ENCODE results near the gene RAB12. TPM values are rescaled to one million over a fixed set of nuclear protein-coding genes. Genes with fewer than 3 reads are reported as not detected.
"Not testable (repeated sequence)": the region's sequence is repeated elsewhere in the genome, so short reads cannot be mapped to it uniquely, and the experiment has no call there.

RAB12 gene
- total RNA-seq, 1 donor from 2014 or later = 61.3 TPM

- FAIRE-seq (no peak), DNase-seq (ENCODE audit: low read depth) (no peak)
- Histone ChIP-seq H3K36me3 (ENCODE audit: control insufficient read depth, insufficient read depth, low read length) (peaks cover 15% of the 10 kb centered on the region), H3K4me3 (ENCODE audit: low read depth, low read length) (no peak overlapping the region), H3K27me3 (ENCODE audit: control insufficient read depth, insufficient read depth, low read length) (no peaks in the 10 kb centered on the region)
- TF ChIP-seq CTCF (IDR thresholded peaks at IDR 0.05; ENCODE audit: insufficient read depth, low read length, severe bottlenecking) = no peak
Measured at GRCh38 chr18:8639762-8640161, 30.5 kb downstream of the RAB12 start.

- Histone ChIP-seq H3K27me3 (ENCODE audit: control insufficient read depth, insufficient read depth, low read length) (no peaks in the 10 kb centered on the region), H3K36me3 (ENCODE audit: control insufficient read depth, insufficient read depth, low read length) (peaks cover 4% of the 10 kb centered on the region), H3K4me3 (ENCODE audit: low read depth, low read length) (no peak overlapping the region)
- no peak for FAIRE-seq
- no peak for TF ChIP-seq CTCF (IDR thresholded peaks at IDR 0.05; ENCODE audit: insufficient read depth, low read length, severe bottlenecking)
- no peak for DNase-seq (ENCODE audit: low read depth)
Measured at GRCh38 chr18:8643326-8643878, 34.2 kb downstream of the RAB12 start.

- FAIRE-seq; H3K27me3 ChIP-seq (ENCODE audit: control insufficient read depth, insufficient read depth, low read length); DNase-seq (ENCODE audit: low read depth); H3K36me3 ChIP-seq (ENCODE audit: control insufficient read depth, insufficient read depth, low read length); H3K4me3 ChIP-seq (ENCODE audit: low read depth, low read length): not testable (repeated sequence)
Measured at GRCh38 chr18:8647359-8647758, 38.1 kb downstream of the RAB12 start.

- H3K36me3 ChIP-seq (ENCODE audit: control insufficient read depth, insufficient read depth, low read length); FAIRE-seq; H3K27me3 ChIP-seq (ENCODE audit: control insufficient read depth, insufficient read depth, low read length); DNase-seq (ENCODE audit: low read depth); H3K4me3 ChIP-seq (ENCODE audit: low read depth, low read length): not testable (repeated sequence)
Measured at GRCh38 chr18:8651478-8652261, 42.4 kb downstream of the RAB12 start.

GRCh38 chr18:8654503-8655451 is 45.5 kb downstream of the RAB12 start:
- FAIRE-seq = no peak
- Histone ChIP-seq H3K27me3 (ENCODE audit: control insufficient read depth, insufficient read depth, low read length) (no peaks in the 10 kb centered on the region), H3K4me3 (ENCODE audit: low read depth, low read length) (no peak overlapping the region), H3K36me3 (ENCODE audit: control insufficient read depth, insufficient read depth, low read length) (no peaks in the 10 kb centered on the region)
- TF ChIP-seq CTCF (IDR thresholded peaks at IDR 0.05; ENCODE audit: insufficient read depth, low read length, severe bottlenecking) = peak; percentile 25
- DNase-seq (ENCODE audit: low read depth) = peak; percentile 38

- DNase-seq (ENCODE audit: low read depth) (no peak), FAIRE-seq (no peak)
- no peak for TF ChIP-seq CTCF (IDR thresholded peaks at IDR 0.05; ENCODE audit: insufficient read depth, low read length, severe bottlenecking)
- no peaks in the 10 kb centered on the region for H3K27me3 ChIP-seq (ENCODE audit: control insufficient read depth, insufficient read depth, low read length)
- no peak overlapping the region for H3K4me3 ChIP-seq (ENCODE audit: low read depth, low read length)
- no peaks in the 10 kb centered on the region for H3K36me3 ChIP-seq (ENCODE audit: control insufficient read depth, insufficient read depth, low read length)
Measured at GRCh38 chr18:8656232-8656631, 47.0 kb downstream of the RAB12 start.
